GM20431 (cell line): Measurements from ENCODE around the gene ANKRD17.
"Not testable (repeated sequence)": the region's sequence is repeated elsewhere in the genome, so short reads cannot be mapped to it uniquely, and the experiment has no call there.

Experiments used
- in situ Hi-C: fragments of 300-500 bp; cut with MseI, MboI; formaldehyde crosslinking; loops from one replicate; pipeline ENCODE4 v1.15.0; 2020; ENCODE audit warnings: low sequenced_read_pairs; ENCODE audit not compliant: unreplicated experiment

The ANKRD17 gene, protein sequence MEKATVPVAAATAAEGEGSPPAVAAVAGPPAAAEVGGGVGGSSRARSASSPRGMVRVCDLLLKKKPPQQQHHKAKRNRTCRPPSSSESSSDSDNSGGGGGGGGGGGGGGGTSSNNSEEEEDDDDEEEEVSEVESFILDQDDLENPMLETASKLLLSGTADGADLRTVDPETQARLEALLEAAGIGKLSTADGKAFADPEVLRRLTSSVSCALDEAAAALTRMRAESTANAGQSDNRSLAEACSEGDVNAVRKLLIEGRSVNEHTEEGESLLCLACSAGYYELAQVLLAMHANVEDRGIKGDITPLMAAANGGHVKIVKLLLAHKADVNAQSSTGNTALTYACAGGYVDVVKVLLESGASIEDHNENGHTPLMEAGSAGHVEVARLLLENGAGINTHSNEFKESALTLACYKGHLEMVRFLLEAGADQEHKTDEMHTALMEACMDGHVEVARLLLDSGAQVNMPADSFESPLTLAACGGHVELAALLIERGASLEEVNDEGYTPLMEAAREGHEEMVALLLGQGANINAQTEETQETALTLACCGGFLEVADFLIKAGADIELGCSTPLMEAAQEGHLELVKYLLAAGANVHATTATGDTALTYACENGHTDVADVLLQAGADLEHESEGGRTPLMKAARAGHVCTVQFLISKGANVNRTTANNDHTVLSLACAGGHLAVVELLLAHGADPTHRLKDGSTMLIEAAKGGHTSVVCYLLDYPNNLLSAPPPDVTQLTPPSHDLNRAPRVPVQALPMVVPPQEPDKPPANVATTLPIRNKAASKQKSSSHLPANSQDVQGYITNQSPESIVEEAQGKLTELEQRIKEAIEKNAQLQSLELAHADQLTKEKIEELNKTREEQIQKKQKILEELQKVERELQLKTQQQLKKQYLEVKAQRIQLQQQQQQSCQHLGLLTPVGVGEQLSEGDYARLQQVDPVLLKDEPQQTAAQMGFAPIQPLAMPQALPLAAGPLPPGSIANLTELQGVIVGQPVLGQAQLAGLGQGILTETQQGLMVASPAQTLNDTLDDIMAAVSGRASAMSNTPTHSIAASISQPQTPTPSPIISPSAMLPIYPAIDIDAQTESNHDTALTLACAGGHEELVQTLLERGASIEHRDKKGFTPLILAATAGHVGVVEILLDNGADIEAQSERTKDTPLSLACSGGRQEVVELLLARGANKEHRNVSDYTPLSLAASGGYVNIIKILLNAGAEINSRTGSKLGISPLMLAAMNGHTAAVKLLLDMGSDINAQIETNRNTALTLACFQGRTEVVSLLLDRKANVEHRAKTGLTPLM (N-terminal part only)

DNA sequence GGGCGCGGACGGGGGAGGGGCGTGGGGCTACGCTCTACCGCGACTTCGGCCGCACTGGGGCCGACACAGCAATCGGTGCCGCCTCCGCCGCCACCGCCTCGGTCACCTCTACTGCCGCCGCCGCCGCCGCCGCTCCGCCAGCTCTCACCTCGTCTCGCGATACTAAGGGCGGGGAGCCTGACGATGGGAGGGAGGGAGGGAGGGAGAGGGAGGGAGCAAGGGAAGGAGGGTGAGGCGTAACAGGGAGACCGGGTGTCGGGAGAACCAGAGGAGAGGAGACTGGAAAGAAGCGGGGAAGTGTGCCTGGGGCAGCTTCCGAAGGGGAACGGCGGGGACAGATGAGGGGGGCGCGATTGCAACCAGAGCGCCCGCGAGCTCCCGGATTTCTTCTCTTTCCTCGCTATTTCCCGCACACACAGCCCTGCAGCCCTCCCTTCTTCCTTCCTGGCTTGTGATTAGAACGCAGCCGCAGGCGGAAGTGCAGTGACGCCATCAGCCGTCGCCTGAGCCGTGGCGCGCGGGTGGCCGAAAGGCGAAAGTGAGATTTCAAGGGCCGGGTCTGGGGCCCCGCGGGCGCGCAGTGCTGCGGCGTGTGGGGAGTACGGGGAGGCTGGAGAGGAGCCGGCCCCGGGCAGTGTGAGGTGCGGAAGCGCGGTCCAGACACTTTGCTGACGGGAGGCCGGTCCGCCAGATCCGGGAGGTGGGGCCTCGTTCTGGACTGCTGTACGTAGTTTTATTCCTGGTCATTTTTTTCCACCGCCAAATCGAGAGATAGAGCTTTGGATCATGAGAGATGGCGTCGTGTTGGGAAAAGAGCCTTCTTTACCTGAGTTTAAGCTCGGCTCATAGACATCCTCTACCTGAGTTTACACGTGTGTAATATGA, at the start of gene ANKRD17:
Gene ANKRD17, minus strand, starts transcription at position 113 of the 885 bp plus-strand sequence. CDS start 130 bp downstream, outside the sequence.
- in situ Hi-C loops: no loop called here

DNA sequence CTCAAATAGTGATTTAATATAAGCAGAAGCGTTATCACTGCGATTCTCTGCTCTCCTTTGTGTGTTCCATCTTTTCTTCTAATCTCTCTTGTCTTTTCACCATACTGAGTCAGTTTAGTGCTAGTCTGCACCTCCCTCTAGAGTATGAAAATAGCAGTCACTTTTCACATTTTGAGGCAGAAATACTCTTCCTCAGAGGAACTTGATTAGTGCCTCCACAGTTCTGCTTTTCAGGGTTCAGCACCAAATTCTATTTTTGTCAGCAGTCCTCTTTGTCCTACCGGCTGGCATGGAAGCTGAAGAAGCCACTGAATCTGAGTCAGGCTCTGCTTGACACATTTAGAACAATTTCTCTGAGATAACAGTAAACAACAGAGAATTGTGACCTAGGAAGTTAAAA, 49.7 kb upstream of the ANKRD17 start:
- in situ Hi-C loops: no loop called here

DNA sequence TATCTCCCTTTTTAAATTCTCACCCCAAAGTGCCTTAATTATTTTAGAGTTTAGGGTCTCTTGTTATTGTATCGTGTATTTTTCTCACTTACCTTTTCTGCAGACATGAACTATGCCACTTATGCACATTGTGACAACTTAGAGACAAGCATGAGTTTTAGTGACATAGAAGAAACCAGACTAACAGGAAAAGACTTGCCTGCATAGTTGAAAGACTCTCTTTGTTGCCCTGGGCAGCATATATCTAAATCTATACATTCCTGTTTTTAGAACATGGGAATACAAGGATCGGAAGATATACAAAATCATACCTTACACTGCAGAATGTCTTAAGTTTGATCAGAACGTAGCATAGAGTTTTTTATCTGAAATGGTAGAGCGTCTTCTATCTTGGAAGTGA, 45.1 kb upstream of the ANKRD17 start:
- in situ Hi-C loops: no loop called here

DNA sequence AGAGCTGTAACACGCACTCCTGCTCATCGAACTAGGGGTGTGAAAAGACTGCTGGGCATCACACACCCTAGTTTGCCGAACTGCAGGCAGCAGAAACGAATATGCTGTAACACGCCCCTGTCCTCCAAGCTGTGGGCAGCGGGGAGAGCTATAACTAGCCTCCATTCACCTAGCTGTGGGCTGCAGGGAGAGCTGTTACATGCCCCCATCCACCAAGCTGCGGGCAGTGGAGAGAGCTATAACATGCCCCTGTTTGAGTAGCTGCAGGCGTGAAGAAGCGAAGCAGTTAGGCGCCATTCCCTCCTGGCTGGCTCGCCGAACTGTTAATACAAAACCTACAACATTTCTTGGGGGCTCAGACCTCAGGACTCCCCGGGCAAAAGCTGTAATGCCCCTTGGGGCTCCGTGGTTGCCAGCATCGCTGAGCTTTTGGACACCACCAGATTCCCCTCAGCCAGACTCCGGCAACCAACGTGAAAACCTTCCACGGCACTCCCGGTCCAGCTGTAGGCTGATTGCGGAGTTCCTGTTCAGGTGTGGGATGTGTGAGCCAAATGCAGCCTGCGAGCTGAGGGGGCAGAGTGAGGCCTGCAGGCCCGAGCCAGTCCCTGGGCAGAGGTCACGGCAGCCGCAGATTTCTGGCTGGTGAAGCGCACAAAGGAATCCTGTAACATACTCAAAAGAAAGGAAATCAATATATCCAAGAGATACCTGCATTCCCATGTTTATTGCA, 41.1 kb upstream of the ANKRD17 start:
- in situ Hi-C loops: no loop called here

DNA sequence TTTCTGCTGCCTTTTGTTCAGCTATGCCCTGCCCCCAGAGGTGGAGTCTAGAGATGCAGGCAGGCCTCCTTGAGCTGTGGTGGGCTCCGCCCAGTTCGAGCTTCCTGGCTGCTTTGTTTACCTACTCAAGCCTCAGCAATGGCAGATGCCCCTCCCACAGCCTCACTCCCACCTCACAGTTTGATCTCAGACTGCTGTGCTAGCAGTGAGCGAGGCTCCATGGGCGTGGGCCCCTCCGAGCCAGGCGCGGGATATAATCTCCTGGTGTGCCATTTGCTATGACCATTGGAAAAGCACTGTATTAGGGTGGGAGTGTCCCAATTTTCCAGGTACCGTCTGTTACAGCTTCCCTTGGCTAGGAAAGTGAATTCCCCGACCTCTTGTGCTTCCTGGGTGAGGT, 34.1 kb upstream of the ANKRD17 start:
- in situ Hi-C loops: not testable (repeated sequence)

DNA sequence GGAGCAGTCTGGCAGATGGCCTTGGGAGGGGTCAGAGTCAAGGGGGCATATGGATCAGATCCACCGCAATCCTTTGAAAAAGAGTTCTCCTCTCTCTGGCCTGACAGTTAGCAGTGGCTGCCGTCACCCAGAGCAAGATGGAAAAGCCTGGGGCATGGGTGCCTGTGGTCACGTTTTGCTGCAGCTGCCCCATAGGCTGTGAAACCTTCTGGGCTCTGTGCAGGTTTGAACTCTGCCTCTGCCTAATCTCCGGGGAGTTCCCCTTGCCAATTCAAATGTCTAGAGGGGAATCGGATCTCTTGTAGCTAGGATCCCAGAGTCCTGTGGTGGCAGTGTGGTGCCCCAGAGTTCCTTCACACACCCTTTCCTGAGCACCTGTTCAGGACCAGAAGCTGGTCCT, 23.4 kb upstream of the ANKRD17 start:
- in situ Hi-C loops: no loop called here

DNA sequence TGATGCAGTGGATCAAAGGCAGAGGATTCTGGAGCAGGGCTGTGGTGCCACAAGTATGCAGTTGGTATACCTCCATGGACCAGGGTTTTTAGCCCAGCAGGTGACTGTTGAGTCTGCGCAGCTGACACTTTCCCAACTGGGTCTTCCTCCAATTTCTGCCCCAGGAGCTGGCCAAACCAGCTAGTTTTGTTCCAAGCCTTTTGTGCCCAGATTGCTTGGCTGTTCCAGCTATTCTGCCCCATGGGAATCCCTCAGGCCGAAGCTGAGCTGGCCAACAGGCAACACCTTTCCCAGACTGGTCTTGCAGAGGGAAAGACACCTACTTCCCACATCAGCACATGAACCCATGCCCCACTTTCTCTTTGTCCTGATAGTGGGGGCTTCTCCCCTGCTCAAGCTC, 22.8 kb upstream of the ANKRD17 start:
- in situ Hi-C loops: no loop called here

DNA sequence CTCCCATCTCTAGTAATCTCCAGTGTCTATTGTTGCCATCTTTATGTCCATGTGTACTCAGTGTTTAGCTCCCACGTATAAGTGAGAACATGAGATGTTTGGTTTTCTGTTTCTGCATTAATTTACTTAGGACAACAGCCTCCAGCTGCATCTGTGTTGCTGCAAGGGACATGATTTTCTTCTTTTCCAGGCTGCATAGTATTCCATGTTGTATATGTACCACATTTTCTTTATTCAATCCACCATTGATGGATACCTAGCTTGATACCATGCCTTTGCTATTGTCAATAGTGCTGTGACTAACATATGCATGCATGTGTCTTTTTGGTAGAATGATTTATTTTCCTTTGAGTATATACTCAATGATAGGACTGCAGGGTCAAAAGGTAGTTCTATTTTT, 18.6 kb upstream of the ANKRD17 start:
- in situ Hi-C loops: no loop called here

DNA sequence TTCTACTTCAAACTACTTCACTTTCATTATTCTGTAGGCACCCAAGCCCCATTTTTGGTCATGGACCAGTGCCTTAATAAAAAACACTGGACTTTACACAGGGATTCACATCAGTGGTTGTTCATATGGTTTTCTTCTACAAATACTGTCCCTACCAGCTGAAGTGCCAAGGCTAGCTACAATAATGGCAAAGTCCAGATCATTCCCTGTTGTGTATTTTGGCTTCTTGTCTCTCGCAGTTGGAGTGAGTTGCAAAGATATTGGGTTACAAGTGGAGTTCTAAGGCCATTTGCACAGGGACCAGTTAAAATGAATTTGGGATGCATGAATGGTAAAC, 16.7 kb upstream of the ANKRD17 start:
- in situ Hi-C loops: no loop called here

DNA sequence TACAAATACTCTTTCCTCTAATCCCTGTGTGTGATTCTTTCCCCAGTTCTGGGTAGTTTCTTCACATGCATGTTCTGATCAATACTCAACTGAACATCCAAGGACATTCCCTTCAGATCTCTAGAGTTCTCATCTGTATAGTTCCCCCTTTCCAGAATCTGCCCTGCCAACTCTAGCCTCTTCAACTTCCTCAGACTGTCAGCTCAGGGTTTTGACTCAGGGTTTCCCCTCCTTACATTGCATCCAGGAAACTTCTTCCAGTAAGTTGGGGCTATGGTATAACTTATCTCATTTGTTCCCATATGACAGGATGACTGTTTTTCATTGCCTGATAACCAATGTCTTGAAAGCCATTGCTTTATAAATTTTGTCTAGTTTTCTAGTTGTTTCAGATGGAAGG, 14.2 kb upstream of the ANKRD17 start:
- in situ Hi-C loops: no loop called here

DNA sequence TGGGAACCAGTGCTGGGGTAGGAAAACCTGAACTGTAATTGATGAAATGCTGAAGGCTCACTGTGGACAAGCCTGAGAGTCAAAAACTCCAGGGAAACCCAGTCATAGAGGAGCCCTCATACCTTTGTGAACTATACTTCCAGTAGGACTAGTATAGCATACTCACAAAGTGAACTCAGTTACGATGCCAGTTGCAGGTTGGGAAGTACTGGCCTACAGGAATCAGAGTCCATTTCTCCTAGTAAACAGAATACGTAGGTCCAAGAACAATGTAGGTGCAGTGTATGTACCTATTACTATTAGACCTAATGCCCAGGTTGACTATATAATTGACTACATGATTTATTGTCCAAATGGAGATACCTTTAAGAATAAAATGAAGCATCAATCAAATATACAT, 8.5 kb upstream of the ANKRD17 start:
- in situ Hi-C loops: no loop called here

DNA sequence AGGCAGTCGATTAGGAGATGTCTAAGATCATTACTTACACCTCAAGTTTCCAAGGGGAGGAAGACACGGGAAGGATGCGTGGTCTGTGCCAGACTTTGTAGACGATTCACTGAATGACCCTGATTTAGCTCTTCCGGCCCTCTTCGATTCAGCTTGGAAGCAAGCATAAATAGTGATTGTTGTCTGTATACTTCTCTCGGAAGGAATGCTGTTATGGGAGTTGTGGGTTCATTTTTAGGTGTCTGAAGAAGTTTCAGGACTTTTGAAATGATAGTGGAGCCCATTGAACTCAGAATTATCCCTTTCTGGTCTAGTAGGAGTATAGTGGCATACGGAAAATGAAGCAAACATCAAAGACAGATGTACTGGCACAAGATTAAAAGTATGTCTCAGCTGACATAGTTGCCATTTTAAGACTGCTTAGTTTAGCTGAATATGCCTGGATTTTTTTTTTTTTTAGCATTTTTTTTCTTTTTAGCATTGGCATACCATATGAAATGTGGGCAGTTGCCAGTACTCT, 1.0 kb upstream of the ANKRD17 start:
- in situ Hi-C loops: no loop called here

DNA sequence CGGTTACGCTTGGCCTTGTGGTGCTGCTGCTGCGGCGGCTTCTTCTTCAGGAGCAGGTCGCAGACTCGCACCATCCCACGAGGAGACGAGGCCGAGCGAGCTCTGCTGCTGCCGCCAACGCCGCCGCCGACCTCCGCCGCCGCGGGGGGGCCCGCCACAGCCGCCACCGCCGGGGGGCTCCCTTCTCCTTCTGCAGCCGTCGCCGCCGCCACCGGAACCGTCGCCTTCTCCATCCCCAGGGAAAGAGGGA, 237 bp downstream of the ANKRD17 start:
- in situ Hi-C loops: no loop called here

DNA sequence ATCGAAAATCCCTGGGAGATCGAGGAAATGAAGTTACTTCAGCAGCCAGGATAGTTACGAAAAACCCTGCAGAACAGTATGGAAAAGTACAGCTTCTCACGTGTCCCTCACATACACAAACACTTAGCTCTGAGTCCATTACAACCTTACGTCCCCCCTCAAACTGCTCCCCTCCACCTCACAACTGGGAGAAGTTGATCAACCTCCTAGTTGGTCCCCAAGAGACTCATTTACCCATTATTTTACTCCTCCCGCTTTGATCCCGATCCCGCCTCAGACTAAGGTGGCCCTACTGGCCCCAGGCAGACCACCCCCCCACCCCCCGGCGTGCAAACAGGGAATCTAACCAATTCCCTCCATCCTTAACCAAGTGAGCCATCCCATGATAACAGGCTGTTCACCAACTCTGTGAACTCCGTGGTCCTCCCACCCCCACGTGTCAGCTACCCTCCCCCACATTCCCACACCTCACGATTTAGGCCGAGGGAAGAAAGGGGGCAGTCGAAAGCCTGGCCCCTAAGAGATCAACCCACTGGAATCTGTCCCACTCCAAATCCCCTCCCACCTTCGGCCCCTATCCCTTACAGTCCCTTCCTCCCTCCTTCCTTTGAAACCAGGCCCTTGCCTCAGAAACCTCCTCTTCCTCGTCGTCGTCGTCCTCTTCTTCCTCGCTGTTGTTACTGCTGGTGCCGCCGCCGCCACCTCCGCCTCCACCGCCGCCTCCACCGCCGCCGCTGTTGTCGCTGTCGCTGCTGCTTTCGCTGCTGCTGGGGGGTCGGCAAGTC, 755 bp downstream of the ANKRD17 start:
- in situ Hi-C loops: no loop called here

DNA sequence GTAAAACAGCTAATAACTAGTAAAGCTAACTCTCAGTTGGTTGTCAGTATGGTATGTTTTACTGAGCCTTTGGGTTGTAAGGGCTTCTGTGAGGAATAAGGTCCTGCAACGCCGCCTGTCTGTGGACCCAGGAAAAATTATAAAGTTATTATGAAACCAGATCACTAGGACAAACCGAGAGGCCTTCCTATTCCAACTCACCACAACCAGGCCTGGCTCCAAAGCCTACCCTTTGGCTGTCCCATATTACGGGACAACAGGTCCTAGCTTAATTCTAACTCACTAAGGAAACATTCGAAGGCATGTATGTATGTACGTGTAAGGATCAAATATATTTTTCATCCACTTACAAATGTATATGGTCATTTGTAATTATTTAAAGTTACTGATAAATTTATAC, 1.4 kb downstream of the ANKRD17 start:
- in situ Hi-C loops: no loop called here

DNA sequence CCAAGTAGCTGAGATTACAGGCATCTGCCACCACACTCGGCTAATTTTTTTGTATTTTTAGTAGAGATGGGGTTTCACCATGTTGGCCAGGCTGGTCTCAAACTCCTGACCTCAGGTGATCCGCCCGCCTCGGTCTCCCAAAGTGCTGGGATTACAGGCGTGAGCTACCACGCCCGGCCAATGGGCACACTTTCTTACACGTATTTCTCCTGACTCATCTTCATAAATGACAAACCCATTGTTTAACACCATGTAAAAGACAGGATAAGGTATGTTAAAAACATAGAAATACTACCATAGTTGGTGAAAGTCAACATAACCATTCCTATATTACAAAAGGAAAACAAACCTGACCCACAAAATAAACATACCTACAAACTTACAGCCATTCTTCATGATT, 2.8 kb downstream of the ANKRD17 start:
- in situ Hi-C loops: not testable (repeated sequence)

DNA sequence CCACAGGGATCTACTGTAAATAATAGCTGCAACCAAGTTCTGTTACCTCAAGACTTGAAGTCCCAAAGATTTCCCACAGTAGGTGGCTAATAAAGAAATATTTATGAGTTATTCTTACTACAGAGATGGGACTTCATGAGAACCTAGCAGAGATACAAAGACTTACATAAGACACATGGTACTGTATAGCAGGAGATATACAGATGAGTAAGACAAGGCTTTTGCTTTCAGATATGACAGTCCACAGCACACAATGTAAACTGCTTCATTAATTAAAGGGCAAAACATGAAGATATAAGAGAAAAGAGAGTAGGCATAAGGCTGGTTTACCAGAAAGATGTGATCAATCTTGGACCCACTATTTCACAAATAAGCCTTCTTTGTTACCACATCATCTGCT, 6.6 kb downstream of the ANKRD17 start:
- in situ Hi-C loops: no loop called here

DNA sequence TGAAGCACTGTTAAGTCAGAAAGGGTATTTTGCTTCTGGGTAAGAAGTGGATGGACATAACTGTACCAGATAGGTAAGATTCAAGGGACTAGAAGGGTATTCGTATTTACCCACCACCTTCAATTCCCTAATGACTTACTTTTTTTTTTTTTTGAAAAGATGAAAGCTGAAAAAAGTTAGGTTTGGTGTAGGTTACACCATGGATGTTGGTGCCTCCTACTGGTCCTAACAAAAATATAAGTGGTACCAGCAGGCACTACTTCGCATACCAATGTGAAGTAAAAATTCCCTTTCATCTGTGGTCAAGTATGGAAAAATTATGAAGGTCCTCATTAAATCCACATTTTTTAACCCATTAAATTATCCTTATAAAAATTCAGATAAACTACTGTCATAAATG, 7.2 kb downstream of the ANKRD17 start:
- in situ Hi-C loops: no loop called here
